A549 (cell line): ENCODE results near the gene KLHL29. TPM values are rescaled to one million over a fixed set of nuclear protein-coding genes. Genes with fewer than 3 reads are reported as not detected.

ENCODE experiments used
- ATAC-seq, 2 experiments: fragments of 200-7000 bp in 1 of 2; fragments of >200 bp in 1 of 2; cut with Nextera tagmentation in 1 of 2; cut with Tn5 transposase in 1 of 2; 3 replicates each; pipeline versions ENCODE4 v1.8.0 to v1.9.1; 2018 to 2020; ENCODE audit warnings: mild to moderate bottlenecking in 1 of 2, moderate library complexity in 1 of 2
- CTCF ChIA-PET: fragments of 300-600 bp; sonication (Branson Sonifier 250); formaldehyde crosslinking; extraction: SDS; loops from one replicate; lab custom pipeline; 2021; ENCODE audit warnings: antibody characterized with exemption, inconsistent platforms; lab: Yijun Ruan, JAX
- POLR2A ChIA-PET: fragments of 350-600 bp; formaldehyde crosslinking; extraction: SDS; loops from one replicate; lab custom pipeline; 2021; ENCODE audit warnings: antibody characterized with exemption, inconsistent platforms; lab: Yijun Ruan, JAX
- DNase-seq, 2 experiments: peaks; one replicate each; pipeline versions ENCODE4 v3.0.0 to v3.0.0-alpha.2; 2011 to 2016; ENCODE audit warnings: low read depth in 1 of 2, low spot score in 1 of 2
- FAIRE-seq: peaks from 2 replicates; lab custom pipeline; 2011; peaks lifted over from hg19 to GRCh38; lab: Jason Lieb, UNC
- H3K27ac ChIP-seq, 2 experiments: fragments of >200 bp; sonication (Bioruptor Twin); formaldehyde crosslinking; 3 replicates each; pipeline ENCODE4 v1.5.1; 2016 to 2017
- H3K4me1 ChIP-seq: fragments of >200 bp; sonication (Bioruptor Twin); formaldehyde crosslinking; 3 replicates; pipeline ENCODE4 v1.6.1; 2016
- H3K4me2 ChIP-seq: fragments of >200 bp; sonication (Bioruptor Twin); formaldehyde crosslinking; 3 replicates; pipeline ENCODE4 v1.6.1; 2016
- H3K4me3 ChIP-seq: fragments of >200 bp; sonication (Bioruptor Twin); formaldehyde crosslinking; 3 replicates; pipeline ENCODE4 v1.5.1; 2016
- H3K9me3 ChIP-seq: fragments of >200 bp; sonication (Bioruptor Twin); formaldehyde crosslinking; 3 replicates; pipeline ENCODE4 v1.6.1; 2016
- ATOH8 ChIP-seq: fragments of 250-450 bp; sonication (Bioruptor Pico); IDR thresholded peaks from 2 replicates; pipeline ENCODE4 v1.5.0; 2020; ENCODE audit warnings: low read depth, mild to moderate bottlenecking, moderate library complexity
- BHLHE40 ChIP-seq: IDR thresholded peaks from 2 replicates; pipeline ENCODE4 v1.6.1; 2012; ENCODE audit warnings: low read depth, low read length, inconsistent platforms
- CBX8 ChIP-seq: fragments of 200-600 bp; sonication (generic); IDR thresholded peaks from 2 replicates; pipeline ENCODE4 v1.6.1; 2016
- CEBPB ChIP-seq, 2 experiments: fragments of >200 bp in 1 of 2; sonication (Bioruptor Twin) in 1 of 2; formaldehyde crosslinking in 1 of 2; IDR thresholded peaks; 2 replicates each; pipeline ENCODE4 v1.6.1; 2012 to 2016
- CHD2 ChIP-seq: fragments of 150-350 bp; IDR thresholded peaks from 2 replicates; pipeline ENCODE4 v1.6.1; 2014; ENCODE audit warnings: low read length; ENCODE audit not compliant: partially characterized antibody
- CTCF ChIP-seq: fragments of >200 bp; sonication (Bioruptor Twin); formaldehyde crosslinking; IDR thresholded peaks from 3 replicates; pipeline ENCODE4 v1.5.1; 2016
- HDAC2 ChIP-seq: fragments of 200-600 bp; sonication (generic); IDR thresholded peaks from 2 replicates; pipeline ENCODE4 v1.6.1; 2016
- HOXA7 ChIP-seq: fragments of 250-450 bp; sonication (Bioruptor Pico); IDR thresholded peaks from 2 replicates; pipeline ENCODE4 v1.5.0; 2020; ENCODE audit warnings: mild to moderate bottlenecking, moderate library complexity
- HOXB5 ChIP-seq: fragments of 250-450 bp; sonication (Bioruptor Pico); IDR thresholded peaks from 2 replicates; pipeline ENCODE4 v1.5.0; 2020; ENCODE audit warnings: mild to moderate bottlenecking, moderate library complexity
- JUN ChIP-seq, 2 experiments: fragments of >200 bp; sonication (Bioruptor Twin); formaldehyde crosslinking; IDR thresholded peaks; 2 replicates in 1 of 2; 3 replicates in 1 of 2; pipeline ENCODE4 v1.6.1; 2016 to 2017
- JUNB ChIP-seq: fragments of >200 bp; sonication (Bioruptor Twin); formaldehyde crosslinking; IDR thresholded peaks from 2 replicates; pipeline ENCODE4 v1.6.1; 2016
- KDM1A ChIP-seq: fragments of 200-600 bp; sonication (generic); IDR thresholded peaks from 2 replicates; pipeline ENCODE4 v1.6.1; 2016; ENCODE audit warnings: low read depth, mild to moderate bottlenecking
- MYC ChIP-seq: IDR thresholded peaks from 2 replicates; pipeline ENCODE4 v1.6.1; 2012; ENCODE audit warnings: mild to moderate bottlenecking, inconsistent platforms, low read length, improper control_type of control experiment, borderline replicate concordance
- PBX3 ChIP-seq: IDR thresholded peaks from 2 replicates; pipeline ENCODE4 v1.6.1; 2012
- POLR2A ChIP-seq: IDR thresholded peaks from 2 replicates; pipeline ENCODE4 v1.6.1; 2012; ENCODE audit warnings: mild to moderate bottlenecking, low read length
- POLR2AphosphoS2 ChIP-seq: conservative IDR thresholded peaks from 2 replicates; pipeline ENCODE4 v1.6.1; 2012; ENCODE audit warnings: low read length, improper control_type of control experiment, inconsistent platforms
- RAD21 ChIP-seq, 2 experiments: fragments of >200 bp in 1 of 2; sonication (Bioruptor Twin) in 1 of 2; formaldehyde crosslinking in 1 of 2; IDR thresholded peaks in 1 of 2; conservative IDR thresholded peaks in 1 of 2; 2 replicates in 1 of 2; 3 replicates in 1 of 2; pipeline ENCODE4 v1.6.1; 2012 to 2018; ENCODE audit warnings: inconsistent platforms in 1 of 2
- RARB ChIP-seq: fragments of 250-450 bp; sonication (Bioruptor Pico); IDR thresholded peaks from 2 replicates; pipeline ENCODE4 v1.8.0; 2021; ENCODE audit warnings: mild to moderate bottlenecking, moderate library complexity
- REST ChIP-seq: fragments of 200-600 bp; sonication (generic); IDR thresholded peaks from 2 replicates; pipeline ENCODE4 v1.6.1; 2016; ENCODE audit warnings: antibody characterized with exemption, mild to moderate bottlenecking, moderate library complexity
- RNF2 ChIP-seq: fragments of 200-600 bp; sonication (generic); IDR thresholded peaks from 2 replicates; pipeline ENCODE4 v1.6.1; 2016; ENCODE audit warnings: low read depth, mild to moderate bottlenecking, antibody characterized with exemption, moderate library complexity, borderline replicate concordance
- TP53 ChIP-seq: fragments of 250-450 bp; sonication (Bioruptor Pico); IDR thresholded peaks from 2 replicates; pipeline ENCODE4 v1.5.0; 2021; ENCODE audit warnings: mild to moderate bottlenecking, moderate library complexity
- ZFP36 ChIP-seq: fragments of 450-650 bp; IDR thresholded peaks from 2 replicates; pipeline ENCODE4 v1.6.1; 2014; ENCODE audit warnings: borderline replicate concordance; ENCODE audit not compliant: partially characterized antibody
- WGBS: methylation state at CpG from one replicate; pipeline ENCODE4 v1.1.6; 2017; ENCODE audit errors: missing lambda C conversion rate; 5-methylcytosine and 5-hydroxymethylcytosine counted together
- polyA plus RNA-seq, 4 experiments: library from polyadenylated mRNA; depleted of rRNA in 3 of 4; stranded (reverse); fragments of >200 nt; fragmentation: RNase III in 1 of 4; extraction: RNeasy Plus Mini Kit Qiagen cat#74134 plus additional on column Dnase treatment in 1 of 4; gene quantifications; 2 replicates in 3 of 4; 3 replicates in 1 of 4; pipeline ENCODE4 v1.2.3, GENCODE V29; 2011 to 2017
- TF ChIP-seq, protein P1 (sequence below): fragments of >200 bp; sonication (Bioruptor Twin); formaldehyde crosslinking; IDR thresholded peaks from 3 replicates; pipeline ENCODE4 v1.6.1; 2016
- TF ChIP-seq, protein P2 (sequence below): IDR thresholded peaks from 2 replicates; pipeline ENCODE4 v1.6.1; 2012

Gene KLHL29
- polyA plus RNA-seq, 2 of the 4 experiments (the other 2 are of a cell fraction), result 1.3 to 2.5 TPM

- ATAC-seq (no peak), DNase-seq (no peak), FAIRE-seq (no peak)
- Histone ChIP-seq H3K4me2 (no peak overlapping the region), H3K27ac (no peak overlapping the region), H3K9me3 (no peaks in the 10 kb centered on the region), H3K4me3 (no peak overlapping the region), H3K4me1 (no peaks in the 10 kb centered on the region)
- CTCF ChIA-PET, result no interaction called here
- 56% methylated on average over 2 of the region's 2 CpGs for WGBS
- POLR2A ChIA-PET, result no interaction called here
- TF ChIP-seq POLR2A (no peak), HOXB5 (CRISPR knock-in tag) (no peak), HDAC2 (no peak), RNF2 (no peak), TP53 (CRISPR knock-in tag) (no peak), CBX8 (no peak), HOXA7 (CRISPR knock-in tag) (no peak), JUNB (no peak)
These were observed 49.4 kb upstream of the KLHL29 start for GRCh38 chr2:23335550-23335949.

DNA sequence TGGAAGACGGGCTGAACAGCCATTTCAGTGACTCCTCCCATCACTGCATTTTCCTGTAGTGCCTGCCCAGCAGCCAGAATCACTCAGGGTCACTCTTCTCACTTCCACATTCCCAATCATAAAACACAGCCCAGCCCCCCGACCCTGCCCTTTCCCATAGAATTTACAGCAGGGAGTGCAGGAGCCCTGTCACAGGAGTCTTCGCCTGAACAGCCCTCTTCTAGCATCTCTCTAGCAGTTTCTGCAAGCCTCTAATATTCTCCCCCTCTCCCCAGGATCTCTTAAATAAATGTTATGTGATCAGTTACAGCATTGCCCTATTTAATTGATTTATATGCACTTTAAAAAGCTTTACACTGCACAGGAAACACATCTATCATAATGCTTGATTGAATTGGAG is 42.9 kb upstream of the KLHL29 start:
- H3K4me3 ChIP-seq, result no peak overlapping the region
- ATAC-seq (no peak), FAIRE-seq (no peak), DNase-seq (no peak)
- H3K27ac ChIP-seq, result no peak overlapping the region
- H3K4me1 ChIP-seq, result no peaks in the 10 kb centered on the region
- no peak overlapping the region for H3K4me2 ChIP-seq
- CTCF ChIA-PET, result interaction anchor here (1.9 kb wide), 1 partner anchor 9 kb away, joined by 12 read pairs; no protein-coding TSS in a partner anchor
- POLR2A ChIA-PET, result no interaction called here
- H3K9me3 ChIP-seq, result 0 out of 3 replicates have a peak, but pooled peaks cover 5% of the 10 kb centered on the region
- WGBS, result 7% methylated on average over 3 of the region's 3 CpGs
- TF ChIP-seq BHLHE40, result no peak
- TF ChIP-seq PBX3, result no peak
- no peak for TF ChIP-seq KDM1A
- no peak for TF ChIP-seq CHD2
- no peak for TF ChIP-seq ATOH8 (CRISPR knock-in tag)
- TF ChIP-seq RNF2, result no peak
- no peak for TF ChIP-seq RARB
- TF ChIP-seq RAD21 (conservative IDR thresholded peaks at IDR 0.05 in 1 of 2, IDR thresholded peaks at IDR 0.05 in 1 of 2), result no peak
- TF ChIP-seq POLR2AphosphoS2, result no peak
- TF ChIP-seq TP53 (CRISPR knock-in tag), result no peak
- TF ChIP-seq CEBPB (IDR thresholded peaks at IDR 0.05), result no peak
- TF ChIP-seq MYC, result no peak
- TF ChIP-seq, protein P1, sequence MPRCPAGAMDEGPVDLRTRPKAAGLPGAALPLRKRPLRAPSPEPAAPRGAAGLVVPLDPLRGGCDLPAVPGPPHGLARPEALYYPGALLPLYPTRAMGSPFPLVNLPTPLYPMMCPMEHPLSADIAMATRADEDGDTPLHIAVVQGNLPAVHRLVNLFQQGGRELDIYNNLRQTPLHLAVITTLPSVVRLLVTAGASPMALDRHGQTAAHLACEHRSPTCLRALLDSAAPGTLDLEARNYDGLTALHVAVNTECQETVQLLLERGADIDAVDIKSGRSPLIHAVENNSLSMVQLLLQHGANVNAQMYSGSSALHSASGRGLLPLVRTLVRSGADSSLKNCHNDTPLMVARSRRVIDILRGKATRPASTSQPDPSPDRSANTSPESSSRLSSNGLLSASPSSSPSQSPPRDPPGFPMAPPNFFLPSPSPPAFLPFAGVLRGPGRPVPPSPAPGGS, result no peak
- TF ChIP-seq CTCF, result no peak
- TF ChIP-seq, protein P2, sequence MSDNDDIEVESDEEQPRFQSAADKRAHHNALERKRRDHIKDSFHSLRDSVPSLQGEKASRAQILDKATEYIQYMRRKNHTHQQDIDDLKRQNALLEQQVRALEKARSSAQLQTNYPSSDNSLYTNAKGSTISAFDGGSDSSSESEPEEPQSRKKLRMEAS, result no peak
- no peak for TF ChIP-seq REST
- no peak for TF ChIP-seq JUN (IDR thresholded peaks at IDR 0.05)
- TF ChIP-seq ZFP36, result no peak
